ENCODE data around the gene SELENOK.

Gene SELENOK

GRCh38 chr3:53842436-53843194 is 49.0 kb downstream of the SELENOK start:
- no peak for DNase-seq (ENCODE audit: low spot score)

GRCh38 chr3:53841296-53841695 is 50.4 kb downstream of the SELENOK start:
- DNase-seq (ENCODE audit: low spot score) = no peak

- no peak for DNase-seq (ENCODE audit: low spot score)
These were observed 54.3 kb downstream of the SELENOK start for GRCh38 chr3:53837331-53837730.

- no peak for DNase-seq (ENCODE audit: low spot score)
These were observed 55.4 kb downstream of the SELENOK start for GRCh38 chr3:53836084-53836872.

GRCh38 chr3:53835257-53835656 is 56.4 kb downstream of the SELENOK start:
- no peak for DNase-seq (ENCODE audit: low spot score)

GRCh38 chr3:53834429-53835095 is 57.1 kb downstream of the SELENOK start:
- DNase-seq (ENCODE audit: low spot score) = no peak

Measured in CD4-positive, alpha-beta T cell treated with Interleukin-15 for 4 hours (primary cell).